ENCODE results near the gene RIMBP3C.
"Not testable (repeated sequence)": the region's sequence is repeated elsewhere in the genome, so short reads cannot be mapped to it uniquely, and the experiment has no call there.

The RIMBP3C gene, protein sequence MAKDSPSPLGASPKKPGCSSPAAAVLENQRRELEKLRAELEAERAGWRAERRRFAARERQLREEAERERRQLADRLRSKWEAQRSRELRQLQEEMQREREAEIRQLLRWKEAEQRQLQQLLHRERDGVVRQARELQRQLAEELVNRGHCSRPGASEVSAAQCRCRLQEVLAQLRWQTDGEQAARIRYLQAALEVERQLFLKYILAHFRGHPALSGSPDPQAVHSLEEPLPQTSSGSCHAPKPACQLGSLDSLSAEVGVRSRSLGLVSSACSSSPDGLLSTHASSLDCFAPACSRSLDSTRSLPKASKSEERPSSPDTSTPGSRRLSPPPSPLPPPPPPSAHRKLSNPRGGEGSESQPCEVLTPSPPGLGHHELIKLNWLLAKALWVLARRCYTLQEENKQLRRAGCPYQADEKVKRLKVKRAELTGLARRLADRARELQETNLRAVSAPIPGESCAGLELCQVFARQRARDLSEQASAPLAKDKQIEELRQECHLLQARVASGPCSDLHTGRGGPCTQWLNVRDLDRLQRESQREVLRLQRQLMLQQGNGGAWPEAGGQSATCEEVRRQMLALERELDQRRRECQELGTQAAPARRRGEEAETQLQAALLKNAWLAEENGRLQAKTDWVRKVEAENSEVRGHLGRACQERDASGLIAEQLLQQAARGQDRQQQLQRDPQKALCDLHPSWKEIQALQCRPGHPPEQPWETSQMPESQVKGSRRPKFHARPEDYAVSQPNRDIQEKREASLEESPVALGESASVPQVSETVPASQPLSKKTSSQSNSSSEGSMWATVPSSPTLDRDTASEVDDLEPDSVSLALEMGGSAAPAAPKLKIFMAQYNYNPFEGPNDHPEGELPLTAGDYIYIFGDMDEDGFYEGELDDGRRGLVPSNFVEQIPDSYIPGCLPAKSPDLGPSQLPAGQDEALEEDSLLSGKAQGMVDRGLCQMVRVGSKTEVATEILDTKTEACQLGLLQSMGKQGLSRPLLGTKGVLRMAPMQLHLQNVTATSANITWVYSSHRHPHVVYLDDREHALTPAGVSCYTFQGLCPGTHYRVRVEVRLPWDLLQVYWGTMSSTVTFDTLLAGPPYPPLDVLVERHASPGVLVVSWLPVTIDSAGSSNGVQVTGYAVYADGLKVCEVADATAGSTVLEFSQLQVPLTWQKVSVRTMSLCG (N-terminal part only)

GRCh38 chr22:21551361-21551760 is at the start of gene RIMBP3C:
Gene RIMBP3C, minus strand, starts transcription at chr22:21551461. Its CDS starts 485 bp downstream, at chr22:21550976.
- not testable (repeated sequence) for DNase-seq (ENCODE audit: low read depth in 3 of 3)

DNA sequence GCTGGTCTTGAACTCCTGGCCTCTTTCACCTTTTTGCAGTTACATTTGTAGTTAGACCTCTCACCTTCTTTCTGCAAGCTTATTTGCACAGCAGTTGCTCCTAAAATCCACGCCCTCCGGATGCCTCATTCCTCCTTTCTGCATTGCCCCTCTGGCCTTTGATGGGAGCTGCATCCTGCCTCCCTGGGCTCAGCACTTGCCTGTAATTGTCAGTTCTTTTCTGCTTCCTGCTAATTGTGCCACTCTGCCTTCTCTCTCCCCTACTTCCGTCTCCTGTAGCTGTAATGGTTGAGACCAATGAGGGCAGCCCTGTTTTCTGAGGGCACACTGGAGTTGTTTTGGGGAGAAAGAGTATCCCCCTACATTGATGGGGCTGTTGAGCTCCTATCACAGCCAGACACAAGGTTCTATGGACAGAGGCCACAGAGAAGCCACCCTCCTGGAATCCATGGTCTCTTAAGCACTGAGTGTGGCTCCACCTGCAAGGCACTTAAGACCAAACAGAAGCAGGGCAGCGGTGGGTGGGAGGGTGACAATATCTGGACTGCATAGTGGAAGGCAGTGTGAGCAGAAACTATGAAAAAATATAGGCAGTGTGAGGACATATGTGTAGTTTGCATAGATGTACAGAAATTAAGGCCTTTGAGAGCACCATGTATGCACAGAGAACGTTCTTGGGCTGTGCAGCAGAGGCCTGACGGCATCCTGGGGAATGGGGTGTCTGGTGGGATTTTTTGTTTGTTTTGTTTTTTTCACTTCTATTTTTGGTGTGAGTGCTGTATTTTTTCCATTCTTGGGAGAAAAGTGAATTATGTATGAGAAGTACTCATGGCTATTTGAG is 48.0 kb upstream of the RIMBP3C start:
- no peak for DNase-seq (ENCODE audit: low read depth in 3 of 3)

GRCh38 chr22:21598302-21598701 is 47.0 kb upstream of the RIMBP3C start:
- no peak for DNase-seq (ENCODE audit: low read depth in 3 of 3)

- not testable (repeated sequence) for DNase-seq (ENCODE audit: low read depth in 3 of 3)
These were observed 45.3 kb upstream of the RIMBP3C start for GRCh38 chr22:21596356-21597135.

DNA sequence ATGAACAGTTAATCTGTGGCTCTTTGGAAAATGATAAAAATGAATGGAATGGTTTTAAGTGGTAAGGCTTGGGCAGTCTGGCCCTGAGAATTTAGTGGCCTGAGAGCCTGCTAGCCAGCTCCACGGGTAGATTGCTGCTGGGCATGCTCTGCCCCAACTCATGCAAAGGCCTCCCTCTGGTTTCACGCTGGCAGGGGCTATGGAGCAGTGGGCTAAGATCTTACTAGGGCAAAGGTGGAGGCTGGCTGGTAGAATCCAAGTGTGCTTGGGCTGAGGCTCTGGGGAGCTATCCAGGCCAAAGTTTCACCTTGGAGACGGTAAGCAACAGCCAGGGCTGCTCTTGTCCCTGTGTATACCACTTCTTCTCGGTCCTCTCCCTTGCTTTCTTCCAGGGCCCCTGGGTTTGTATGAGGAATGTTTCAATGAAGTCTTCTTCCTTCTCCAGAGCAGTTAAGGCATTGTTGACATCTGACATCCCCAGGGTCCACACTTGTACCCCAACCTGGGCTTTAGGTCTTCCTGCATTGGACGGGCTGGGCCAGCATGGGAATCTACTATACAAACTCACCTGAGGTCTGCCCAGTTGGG is 43.7 kb upstream of the RIMBP3C start:
- no peak for DNase-seq (ENCODE audit: low read depth in 3 of 3)

DNA sequence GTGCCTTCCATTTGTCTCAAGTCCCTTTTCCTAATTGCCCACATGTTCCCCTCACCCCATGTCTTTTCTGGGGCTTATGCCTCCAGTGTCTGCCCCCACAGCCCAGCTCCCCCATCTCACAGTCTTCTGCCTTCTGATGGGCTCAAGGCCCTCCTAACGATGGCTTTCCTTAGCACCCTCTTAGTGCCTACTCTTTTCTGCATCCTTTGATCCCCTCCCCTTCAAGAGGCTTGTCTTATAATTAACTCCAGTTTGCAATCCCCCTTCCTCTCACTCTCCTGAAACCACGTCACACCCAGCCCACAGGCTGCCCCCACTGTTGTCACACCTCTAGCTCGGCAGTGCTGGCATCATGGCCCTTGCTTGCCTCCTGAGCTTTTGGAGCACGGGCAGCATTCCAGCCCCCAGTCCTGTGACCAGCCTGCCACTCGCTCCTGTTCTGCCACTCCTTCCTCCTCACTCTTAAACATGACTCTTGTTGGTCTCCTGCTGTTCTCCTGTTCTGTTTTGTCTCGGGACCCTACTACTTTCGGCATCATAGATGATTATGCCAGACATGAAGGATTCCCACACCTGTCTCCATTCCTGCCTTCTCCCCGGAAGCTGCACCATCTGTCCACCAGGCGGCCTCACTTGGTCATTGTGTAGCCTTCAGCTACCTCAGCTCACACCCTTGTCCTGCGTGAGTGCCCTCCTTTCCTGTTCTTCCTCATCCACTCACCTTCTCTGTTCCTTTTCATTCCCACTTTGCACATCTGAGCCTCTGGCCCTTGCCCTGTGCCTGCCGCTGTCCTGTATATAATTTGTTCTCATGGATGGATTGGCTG is 42.4 kb upstream of the RIMBP3C start:
- DNase-seq (ENCODE audit: low read depth in 3 of 3), result no peak

GRCh38 chr22:21592422-21592821 is 41.2 kb upstream of the RIMBP3C start:
- DNase-seq (ENCODE audit: low read depth in 3 of 3), result no peak

GRCh38 chr22:21591695-21592094 is 40.4 kb upstream of the RIMBP3C start:
- no peak for DNase-seq (ENCODE audit: low read depth in 3 of 3)

DNA sequence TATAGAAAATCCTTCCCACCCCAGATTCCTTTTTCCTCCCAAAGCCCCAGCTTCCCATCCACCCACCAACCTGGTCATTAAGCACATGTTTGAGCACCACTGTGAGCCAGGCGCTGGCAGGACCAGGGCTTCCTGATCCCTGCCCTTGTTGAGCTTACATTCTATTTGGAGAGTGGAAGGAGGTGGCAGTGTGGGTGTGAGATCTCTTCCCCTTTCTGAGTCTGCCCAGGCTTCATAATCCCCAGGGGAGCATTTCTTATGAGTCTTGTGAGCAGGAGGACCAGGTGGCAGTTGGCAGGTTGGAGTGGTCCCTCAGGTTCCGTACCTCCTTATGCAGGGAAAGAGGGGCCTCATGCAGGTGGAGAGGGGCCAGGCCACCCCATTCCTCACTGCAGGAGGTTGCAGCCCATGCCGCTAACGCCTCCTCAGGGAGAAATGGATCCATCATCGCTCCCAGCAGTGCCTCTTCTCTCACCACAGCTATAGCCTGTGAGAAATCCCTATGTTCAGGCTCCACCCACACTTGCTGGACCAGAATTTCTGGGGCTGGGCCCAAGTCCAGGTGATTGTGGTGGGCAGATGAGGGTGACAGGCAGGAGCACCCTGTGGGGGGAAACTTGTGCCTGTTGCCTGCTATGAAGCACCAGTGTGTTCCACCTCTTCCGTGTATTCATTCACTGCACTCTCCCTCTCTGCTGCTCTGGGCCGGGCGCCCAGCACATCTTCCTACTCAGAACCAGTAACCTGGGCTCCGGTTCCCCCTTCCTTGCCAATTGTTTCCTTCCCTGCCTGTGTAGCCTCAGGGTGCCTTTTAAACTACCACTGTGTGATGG is 39.8 kb upstream of the RIMBP3C start:
- no peak for DNase-seq (ENCODE audit: low read depth in 3 of 3)

GRCh38 chr22:21589396-21589795 is 38.1 kb upstream of the RIMBP3C start:
- DNase-seq (ENCODE audit: low read depth in 3 of 3), result no peak

DNA sequence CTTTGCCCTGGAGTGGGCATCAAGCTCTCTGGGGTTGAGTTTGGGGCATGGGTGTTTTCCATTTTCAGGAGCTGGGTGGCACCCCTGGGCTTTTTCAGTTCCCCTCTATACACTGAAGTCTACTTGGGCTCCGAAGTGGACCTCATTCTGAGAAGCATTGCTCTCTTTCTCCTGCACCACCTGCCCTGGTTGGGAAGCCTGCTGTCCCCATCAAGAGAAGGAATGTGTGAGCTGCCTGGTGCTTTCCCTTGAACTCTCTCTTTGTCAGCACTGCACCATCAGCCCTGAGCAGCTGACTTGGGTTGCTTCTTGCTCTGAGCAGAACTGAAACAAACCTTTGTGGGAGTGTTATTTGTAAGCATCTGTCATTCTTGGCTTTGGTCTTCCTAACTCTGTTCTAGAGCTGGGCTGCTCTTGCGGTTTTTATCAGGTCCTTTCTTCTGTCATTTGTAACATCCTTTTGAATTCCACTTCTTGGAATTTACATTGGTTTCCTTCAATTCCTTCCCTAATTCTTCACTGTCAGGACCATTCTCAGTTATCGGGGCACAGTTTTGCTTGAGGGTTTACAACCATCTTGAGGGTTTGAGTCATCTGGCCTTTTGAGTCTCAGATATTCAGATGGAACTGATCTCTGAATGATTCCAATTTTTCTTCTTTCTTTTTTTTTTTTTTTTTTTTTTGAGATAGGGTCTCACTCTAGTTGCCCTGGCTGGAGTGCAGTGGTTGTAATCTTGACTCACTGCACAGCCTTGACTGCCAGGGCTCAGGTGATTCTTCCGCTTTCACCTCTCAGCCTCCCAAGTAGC is 36.7 kb upstream of the RIMBP3C start:
- DNase-seq (ENCODE audit: low read depth in 3 of 3), result peak in 2 of 3 experiments; percentile 27 to 49

DNA sequence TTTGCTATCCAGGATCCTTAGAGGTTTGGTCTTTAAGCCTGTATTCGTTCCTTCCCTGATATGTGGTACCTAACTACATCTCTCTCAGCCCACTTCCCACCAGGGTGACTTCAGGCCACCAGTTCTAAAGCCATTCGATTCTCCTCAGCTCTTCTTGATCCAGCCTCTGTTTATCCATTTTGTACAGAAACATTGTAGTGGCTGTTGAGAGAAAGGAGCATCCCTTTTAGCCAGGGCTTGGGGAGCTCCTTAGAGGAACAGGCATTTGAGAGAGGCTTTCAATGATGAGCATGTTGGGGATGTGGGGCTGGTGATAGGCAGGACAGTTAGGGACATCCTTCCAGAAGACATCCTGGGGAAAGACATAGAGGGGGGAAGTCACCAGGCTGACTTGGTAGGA is 34.1 kb upstream of the RIMBP3C start:
- DNase-seq (ENCODE audit: low read depth in 3 of 3), result no peak

- DNase-seq (ENCODE audit: low read depth in 3 of 3), result no peak
These were observed 31.8 kb upstream of the RIMBP3C start for GRCh38 chr22:21582801-21583740.

GRCh38 chr22:21581009-21581713 is 29.9 kb upstream of the RIMBP3C start:
- DNase-seq (ENCODE audit: low read depth in 3 of 3), result not testable (repeated sequence)

- DNase-seq (ENCODE audit: low read depth in 3 of 3), result not testable (repeated sequence)
These were observed 29.4 kb upstream of the RIMBP3C start for GRCh38 chr22:21580623-21581007.

DNA sequence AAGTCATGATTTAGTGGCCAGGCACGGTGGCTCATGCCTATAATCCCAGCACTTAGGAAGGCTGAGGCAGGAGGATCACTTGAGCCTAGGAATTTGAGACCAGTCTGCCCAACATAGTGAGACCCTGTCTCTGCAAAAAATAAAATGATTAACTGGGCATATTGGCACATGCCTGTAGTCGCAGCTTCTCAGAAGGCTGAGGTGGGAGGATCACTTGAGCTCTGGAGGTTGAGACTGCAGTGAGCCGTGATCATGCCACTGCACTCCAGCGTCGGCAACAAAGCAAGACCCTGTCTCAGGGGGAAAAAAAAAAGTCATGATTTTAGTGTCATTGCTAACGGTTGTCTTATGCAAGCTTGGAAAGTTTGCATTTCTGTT is 28.2 kb upstream of the RIMBP3C start:
- DNase-seq (ENCODE audit: low read depth in 3 of 3), result no peak
